Measurements from ENCODE around the gene EFEMP2. TPM values are rescaled to one million over a fixed set of nuclear protein-coding genes. Genes with fewer than 3 reads are reported as not detected.

The EFEMP2 gene
- total and polyA plus RNA-seq, 10 of the 15 experiments (the other 5 are each of a cell fraction or from before 2014, with no cell fraction given) = 0.24 to 13.2 (median 1.3) TPM; not detected in 1

- TF ChIP-seq ATF2 (IDR thresholded peaks at IDR 0.05; ENCODE audit: low read length) = no peak
- no peak for TF ChIP-seq KLF5 (IDR thresholded peaks at IDR 0.05; ENCODE audit: partially characterized antibody)
Observed at GRCh38 chr11:65903068-65903481, 30.5 kb upstream of the EFEMP2 start (continued).

GRCh38 chr11:65900899-65901180, 28.2 kb upstream of the EFEMP2 start:
- no peaks in the 10 kb centered on the region for H3K9me3 ChIP-seq (replicated peaks; ENCODE audit: control insufficient read depth, insufficient read depth, low read length)
- POLR2A ChIA-PET = interaction anchor here (0.6 to 4.9 kb wide), 6 partner anchors 9 to 227 kb away, joined by 3 to 67 read pairs (median 6); partner anchors contain the start of genes CCDC85B and FIBP
- SMC1A ChIA-PET (ENCODE audit: uncharacterized antibody, unreplicated experiment) = interaction anchor here (0.7 to 5.6 kb wide), 5 partner anchors 12 to 90 kb away, joined by 3 to 47 read pairs (median 3); partner anchors contain the start of genes CCDC85B and FIBP
- H2AFZ ChIP-seq (ENCODE audit: control insufficient read depth, low read depth, low read length) = no peak overlapping the region
- WGBS (ENCODE audit: insufficient coverage, insufficient replicate concordance, low lambda C conversion rate, missing lambda C conversion rate) = 90% methylated on average over 11 of the region's 11 CpGs
- RAD21 ChIA-PET (ENCODE audit: unreplicated experiment) = interaction anchor here (0.5 to 2.6 kb wide), 4 partner anchors 10 to 200 kb away, joined by 4 to 23 read pairs (median 5); partner anchors contain the start of genes CCDC85B and MUS81
- H3K27ac ChIP-seq (ENCODE audit: control insufficient read depth, insufficient read depth) = no peak overlapping the region
- FAIRE-seq (no peak), DNase-seq (ENCODE audit: low read depth, low spot score) (no peak), ATAC-seq (no peak)
- peak overlapping the region; percentile 86 for H3K4me2 ChIP-seq (ENCODE audit: control insufficient read depth, insufficient read depth)
- no peaks in the 10 kb centered on the region for H4K20me1 ChIP-seq (ENCODE audit: control insufficient read depth, insufficient read depth)
- in situ Hi-C loops (cut with MboI) = no loop called here
- no peak overlapping the region for H3K4me3 ChIP-seq
- H3K79me2 ChIP-seq (ENCODE audit: control insufficient read depth, insufficient read depth, low read length) = peaks cover 9% of the 10 kb centered on the region
- CTCF ChIA-PET = interaction anchor here (1.1 to 6.5 kb wide), 5 partner anchors 11 to 87 kb away, joined by 3 to 67 read pairs (median 4); partner anchors contain the start of genes CCDC85B and FIBP
- no peak overlapping the region for H3K9ac ChIP-seq (ENCODE audit: control insufficient read depth, insufficient read depth, low read length)
- BruUV-seq (replicated peaks) = no TSS peak
- intact Hi-C loops (cut with micrococcal nuclease; ENCODE audit: unreplicated experiment) = no loop called here
- no peaks in the 10 kb centered on the region; a peak in 1 of 4 replicates for H3K27me3 ChIP-seq (replicated peaks in 1 of 2; ENCODE audit: control insufficient read depth in 2 of 2, insufficient read depth in 2 of 2, low read length in 1 of 2)
- H3K4me1 ChIP-seq (ENCODE audit: control insufficient read depth, insufficient read depth, low read length) = 0 out of 2 replicates have a peak, but pooled peaks cover 6% of the 10 kb centered on the region
- H3K36me3 ChIP-seq (ENCODE audit: control insufficient read depth in 2 of 2, insufficient read depth in 2 of 2, low read length in 1 of 2) = no peaks in the 10 kb centered on the region
- TF ChIP-seq, protein P1, sequence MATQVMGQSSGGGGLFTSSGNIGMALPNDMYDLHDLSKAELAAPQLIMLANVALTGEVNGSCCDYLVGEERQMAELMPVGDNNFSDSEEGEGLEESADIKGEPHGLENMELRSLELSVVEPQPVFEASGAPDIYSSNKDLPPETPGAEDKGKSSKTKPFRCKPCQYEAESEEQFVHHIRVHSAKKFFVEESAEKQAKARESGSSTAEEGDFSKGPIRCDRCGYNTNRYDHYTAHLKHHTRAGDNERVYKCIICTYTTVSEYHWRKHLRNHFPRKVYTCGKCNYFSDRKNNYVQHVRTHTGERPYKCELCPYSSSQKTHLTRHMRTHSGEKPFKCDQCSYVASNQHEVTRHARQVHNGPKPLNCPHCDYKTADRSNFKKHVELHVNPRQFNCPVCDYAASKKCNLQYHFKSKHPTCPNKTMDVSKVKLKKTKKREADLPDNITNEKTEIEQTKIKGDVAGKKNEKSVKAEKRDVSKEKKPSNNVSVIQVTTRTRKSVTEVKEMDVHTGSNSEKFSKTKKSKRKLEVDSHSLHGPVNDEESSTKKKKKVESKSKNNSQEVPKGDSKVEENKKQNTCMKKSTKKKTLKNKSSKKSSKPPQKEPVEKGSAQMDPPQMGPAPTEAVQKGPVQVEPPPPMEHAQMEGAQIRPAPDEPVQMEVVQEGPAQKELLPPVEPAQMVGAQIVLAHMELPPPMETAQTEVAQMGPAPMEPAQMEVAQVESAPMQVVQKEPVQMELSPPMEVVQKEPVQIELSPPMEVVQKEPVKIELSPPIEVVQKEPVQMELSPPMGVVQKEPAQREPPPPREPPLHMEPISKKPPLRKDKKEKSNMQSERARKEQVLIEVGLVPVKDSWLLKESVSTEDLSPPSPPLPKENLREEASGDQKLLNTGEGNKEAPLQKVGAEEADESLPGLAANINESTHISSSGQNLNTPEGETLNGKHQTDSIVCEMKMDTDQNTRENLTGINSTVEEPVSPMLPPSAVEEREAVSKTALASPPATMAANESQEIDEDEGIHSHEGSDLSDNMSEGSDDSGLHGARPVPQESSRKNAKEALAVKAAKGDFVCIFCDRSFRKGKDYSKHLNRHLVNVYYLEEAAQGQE (IDR thresholded peaks at IDR 0.05; ENCODE audit: low read depth, low read length) = no peak
- TF ChIP-seq CEBPB (IDR thresholded peaks at IDR 0.05; ENCODE audit: borderline replicate concordance in 1 of 2, low read depth in 2 of 2, low read length in 2 of 2) (no peak), ZBTB40 (IDR thresholded peaks at IDR 0.05; ENCODE audit: borderline replicate concordance) (no peak), STAT3 (IDR thresholded peaks at IDR 0.05; ENCODE audit: low read depth, low read length) (no peak), CTCF (IDR thresholded peaks at IDR 0.05 in 2 of 3, conservative IDR thresholded peaks at IDR 0.05 in 1 of 3; ENCODE audit: control insufficient read depth in 2 of 3, extremely low read depth in 1 of 3, insufficient read depth in 1 of 3, low read depth in 3 of 3, low read length in 3 of 3) (no peak), ZSCAN29 (IDR thresholded peaks at IDR 0.05) (no peak), TAF1 (IDR thresholded peaks at IDR 0.05; ENCODE audit: borderline replicate concordance, low read depth, low read length) (no peak), RELA (IDR thresholded peaks at IDR 0.05; ENCODE audit: borderline replicate concordance, partially characterized antibody) (no peak)

All from GM12878 (cell line).